Hair follicle dermal papilla cell (primary cell): ENCODE measurements around the gene VASH1. TPM values are rescaled to one million over a fixed set of nuclear protein-coding genes. Genes with fewer than 3 reads are reported as not detected.

ENCODE experiments used
- total RNA-seq: library from RNA; depleted of rRNA; stranded (reverse); fragments of >200 nt; gene quantifications from 2 replicates; pipeline ENCODE4 v1.2.3, GENCODE V29; 2012

Gene VASH1
- total RNA-seq, result 1.3 and 2.3 TPM in 2 replicates

DNA sequence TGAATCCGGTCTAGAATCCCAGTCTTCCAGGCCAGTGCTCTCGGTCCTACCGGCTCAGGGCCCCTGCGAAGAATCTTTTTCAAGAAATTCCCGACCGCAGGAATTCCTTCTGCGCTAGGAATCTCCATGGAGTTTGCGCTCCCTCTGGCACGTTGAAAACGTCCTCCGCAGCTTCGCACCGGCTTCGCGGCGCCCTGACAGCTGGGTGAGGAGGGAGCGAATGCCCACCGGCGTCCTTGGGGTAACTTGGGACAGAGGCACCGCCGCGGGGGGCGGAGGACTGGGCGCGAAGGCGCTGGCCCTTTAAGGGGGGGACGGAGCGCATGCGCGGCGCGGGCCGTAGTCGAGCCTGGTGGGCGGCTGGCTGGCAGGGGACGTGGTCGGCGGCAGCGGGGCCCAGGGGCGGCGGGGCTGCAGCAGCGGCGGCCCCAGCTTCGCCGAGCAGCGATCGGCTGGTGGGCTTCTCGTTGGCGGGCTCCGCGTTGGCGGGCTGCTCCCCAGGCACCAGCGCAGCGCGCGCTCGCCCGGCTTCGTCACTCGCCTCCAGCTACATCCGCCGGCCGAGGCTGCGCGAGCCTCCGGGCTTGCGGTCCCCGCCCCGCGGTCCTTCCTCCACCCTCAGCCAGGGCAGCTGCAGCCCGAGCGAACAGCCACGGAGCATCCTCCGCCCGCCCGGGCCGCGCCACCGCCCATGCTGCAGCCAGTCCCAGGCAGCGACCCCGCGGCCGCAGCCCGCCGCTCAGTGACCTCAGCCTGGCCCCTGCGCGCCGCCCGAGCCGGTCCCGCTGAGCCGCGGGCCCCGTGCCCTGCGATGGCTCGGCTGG lies at the start of gene VASH1:
TSS of gene VASH1 (plus strand) at position 333 of the 824 bp plus-strand sequence. CDS start 1,354 bp downstream, outside the sequence.

DNA sequence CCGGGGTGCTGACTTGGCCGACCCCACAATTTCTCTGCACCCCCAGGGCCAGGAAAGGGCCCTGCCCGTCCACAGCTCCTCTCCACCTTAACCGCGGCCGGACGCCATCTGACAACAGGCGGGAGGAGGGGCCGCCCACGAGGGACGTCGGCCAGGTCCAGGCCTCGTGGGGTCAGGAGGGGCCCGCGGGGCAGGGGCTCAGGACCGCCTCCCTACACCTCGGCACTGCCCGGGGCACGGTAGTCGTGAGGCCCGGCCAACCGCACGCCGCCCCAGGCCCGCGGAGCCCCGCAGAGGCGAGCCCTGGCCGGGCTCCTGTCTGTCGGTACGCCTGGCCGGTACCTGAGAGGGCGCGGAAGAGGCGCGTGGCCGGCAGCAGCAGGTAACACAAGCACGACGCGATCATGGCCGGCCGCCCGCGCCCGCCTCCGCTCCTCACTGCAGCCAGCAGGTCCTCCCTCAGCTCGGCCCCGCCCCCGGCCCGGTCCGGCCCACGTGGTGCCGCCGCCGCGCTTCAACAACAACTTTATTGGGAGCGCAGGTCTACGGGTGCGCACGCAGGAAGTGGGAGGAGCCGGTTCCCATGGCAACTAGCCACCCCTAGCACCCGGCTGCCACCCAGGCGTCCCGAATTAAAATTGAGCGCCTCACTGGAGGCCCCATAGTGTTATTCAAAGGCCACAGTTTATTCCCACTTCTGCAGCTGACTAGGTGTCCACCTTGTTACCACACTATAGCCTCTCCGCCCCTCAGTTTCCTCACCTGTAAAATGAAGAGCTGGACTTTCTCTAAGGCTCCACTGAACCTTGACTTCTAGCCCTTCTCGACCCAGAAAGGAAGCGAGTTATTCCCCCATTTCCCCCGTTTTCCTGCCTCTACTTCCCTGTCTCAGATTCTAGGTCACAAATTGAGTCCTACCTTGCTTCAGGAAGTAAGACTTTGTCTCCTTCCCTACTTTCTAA lies 51.4 kb downstream of the VASH1 start, which contains the start of gene ANGEL1:
TSS of gene ANGEL1 (minus strand) at position 461 of the 962 bp plus-strand sequence. CDS start at position 406, 55 bp downstream.

DNA sequence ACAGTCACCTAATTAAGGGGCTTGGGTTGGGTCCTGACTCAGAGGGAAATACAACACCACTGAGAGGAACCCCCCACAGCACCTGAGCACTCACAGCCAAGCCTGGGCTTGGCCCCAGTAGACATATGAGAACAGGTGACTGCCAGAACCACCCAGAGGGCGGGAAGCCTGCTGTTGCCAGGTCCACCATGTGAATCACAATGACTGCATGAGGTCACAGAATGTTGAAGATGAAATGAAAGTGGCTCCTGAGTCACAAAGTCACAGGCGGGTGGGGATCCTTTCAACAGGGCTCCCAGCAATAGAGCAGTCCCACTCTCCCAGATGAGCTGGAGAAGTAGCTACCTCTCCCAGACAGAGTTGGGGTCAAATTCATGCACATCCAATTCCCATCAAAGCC lies 64.9 kb downstream of the VASH1 start, which contains the start of gene LRRC74A:
TSS of gene LRRC74A (plus strand) at position 287 of the 400 bp plus-strand sequence. CDS start 290 bp downstream, outside the sequence.

Other genes with a start within 250 kb of the VASH1 start
- gene ANGEL1, start 51.4 kb downstream of the VASH1 start, total RNA-seq, result 15.1 and 15.4 TPM in 2 replicates
- gene LRRC74A, start 64.9 kb downstream of the VASH1 start, total RNA-seq, result not detected in 2 replicates